H9 (cell line): Measurements from ENCODE around the gene NCMAP. TPM values are rescaled to one million over a fixed set of nuclear protein-coding genes. Genes with fewer than 3 reads are reported as not detected.

Source experiments
- DNase-seq: peaks from one replicate; pipeline ENCODE4 v3.0.0-alpha.2; 2017
- H2AFZ ChIP-seq: one replicate; pipeline ENCODE4 v1.6.1; 2013; ENCODE audit warnings: mild to moderate bottlenecking, low read length, control low read depth, moderate library complexity
- H2AK5ac ChIP-seq: 2 replicates; pipeline ENCODE4 v1.6.1; 2013; ENCODE audit warnings: low read length, control low read depth, mixed read lengths; ENCODE audit not compliant: insufficient read length
- H2BK120ac ChIP-seq: one replicate; pipeline ENCODE4 v1.6.1; 2013; ENCODE audit warnings: low read depth, mild to moderate bottlenecking, low read length, control low read depth, inconsistent platforms; ENCODE audit not compliant: poor library complexity, severe bottlenecking
- H2BK12ac ChIP-seq: 2 replicates; pipeline ENCODE4 v1.6.1; 2013; ENCODE audit warnings: low read length, control low read depth, mixed read lengths, low read depth; ENCODE audit not compliant: insufficient read length
- H2BK15ac ChIP-seq: 2 replicates; pipeline ENCODE4 v1.6.1; 2013; ENCODE audit warnings: low read depth, low read length, control low read depth
- H2BK20ac ChIP-seq: one replicate; pipeline ENCODE4 v1.6.1; 2013; ENCODE audit warnings: low read depth, mild to moderate bottlenecking, low read length, control low read depth, inconsistent platforms; ENCODE audit not compliant: poor library complexity, severe bottlenecking
- H2BK5ac ChIP-seq: 2 replicates; pipeline ENCODE4 v1.6.1; 2013; ENCODE audit warnings: low read length, control low read depth, mixed read lengths; ENCODE audit not compliant: insufficient read length
- H3K14ac ChIP-seq: 2 replicates; pipeline ENCODE4 v1.6.1; 2013; ENCODE audit warnings: low read length, control low read depth; ENCODE audit not compliant: insufficient read depth
- H3K18ac ChIP-seq: 2 replicates; pipeline ENCODE4 v1.6.1; 2013; ENCODE audit warnings: low read depth, mild to moderate bottlenecking, mixed read lengths, low read length, control low read depth; ENCODE audit not compliant: insufficient read length
- H3K23ac ChIP-seq: 2 replicates; pipeline ENCODE4 v1.6.1; 2013; ENCODE audit warnings: low read length, control low read depth, mixed read lengths, low read depth; ENCODE audit not compliant: insufficient read length
- H3K23me2 ChIP-seq: 2 replicates; pipeline ENCODE4 v1.6.1; 2013; ENCODE audit warnings: low read depth, mild to moderate bottlenecking, mixed read lengths, low read length, control low read depth; ENCODE audit not compliant: insufficient read length, poor library complexity, severe bottlenecking
- H3K27ac ChIP-seq: 2 replicates; pipeline ENCODE4 v1.5.1; 2013; ENCODE audit warnings: low read length, control low read depth, mixed read lengths, low read depth; ENCODE audit not compliant: insufficient read length
- H3K27me3 ChIP-seq: 2 replicates; pipeline ENCODE4 v1.6.1; 2013; ENCODE audit warnings: low read length, control low read depth, inconsistent platforms; ENCODE audit not compliant: insufficient read depth
- H3K4ac ChIP-seq: 2 replicates; pipeline ENCODE4 v1.6.1; 2013; ENCODE audit warnings: low read depth, mild to moderate bottlenecking, control low read depth, inconsistent platforms, low read length, moderate library complexity
- H3K4me1 ChIP-seq: 2 replicates; pipeline ENCODE4 v1.6.1; 2013; ENCODE audit warnings: low read length, control low read depth, inconsistent platforms; ENCODE audit not compliant: insufficient read depth
- H3K4me2 ChIP-seq: 2 replicates; pipeline ENCODE4 v1.6.1; 2013; ENCODE audit warnings: low read length, control low read depth, mixed read lengths; ENCODE audit not compliant: insufficient read length, insufficient read depth
- H3K56ac ChIP-seq: 2 replicates; pipeline ENCODE4 v1.6.1; 2013; ENCODE audit warnings: low read depth, mild to moderate bottlenecking, mixed read lengths, low read length, control low read depth; ENCODE audit not compliant: insufficient read length
- H3K79me1 ChIP-seq: 2 replicates; pipeline ENCODE4 v1.6.1; 2013; ENCODE audit warnings: low read depth, mild to moderate bottlenecking, moderate library complexity, low read length, control low read depth, inconsistent platforms; ENCODE audit not compliant: insufficient read depth, poor library complexity, severe bottlenecking
- H3K79me2 ChIP-seq: 2 replicates; pipeline ENCODE4 v1.6.1; 2013; ENCODE audit warnings: low read length, control low read depth, inconsistent platforms; ENCODE audit not compliant: insufficient read depth
- H3K9ac ChIP-seq: 2 replicates; pipeline ENCODE4 v1.6.1; 2013; ENCODE audit warnings: low read length, control low read depth, mixed read lengths; ENCODE audit not compliant: insufficient read length; ENCODE audit errors: extremely low read depth
- H3K9me3 ChIP-seq: one replicate; pipeline ENCODE4 v1.6.1; 2013; ENCODE audit warnings: low read depth, low read length, inconsistent platforms; ENCODE audit not compliant: control insufficient read depth
- H3T11ph ChIP-seq: one replicate; pipeline ENCODE4 v1.6.1; 2013; ENCODE audit warnings: mild to moderate bottlenecking, low read length, control low read depth, inconsistent platforms
- H4K20me1 ChIP-seq: one replicate; pipeline ENCODE4 v1.6.1; 2013; ENCODE audit not compliant: control insufficient read depth, insufficient read length, insufficient read depth
- H4K5ac ChIP-seq: 2 replicates; pipeline ENCODE4 v1.6.1; 2013; ENCODE audit warnings: low read depth, mild to moderate bottlenecking, mixed read lengths, low read length, control low read depth; ENCODE audit not compliant: insufficient read length
- H4K8ac ChIP-seq: replicated peaks from 2 replicates; pipeline ENCODE4 v1.6.1; 2013; ENCODE audit warnings: low read length, control low read depth, mixed read lengths, low read depth; ENCODE audit not compliant: insufficient read length
- H4K91ac ChIP-seq: 2 replicates; pipeline ENCODE4 v1.6.1; 2013; ENCODE audit warnings: low read depth, mild to moderate bottlenecking, moderate library complexity, mixed read lengths, low read length, control low read depth; ENCODE audit not compliant: insufficient read length
- H3K27ac Mint-ChIP-seq, 3 experiments: 2 replicates in 2 of 3; 3 replicates in 1 of 3; pipeline ENCODE4 v1.8.0; 2020 to 2021; ENCODE audit warnings: mixed read lengths in 3 of 3, mild to moderate bottlenecking in 1 of 3, moderate library complexity in 1 of 3
- H3K27me3 Mint-ChIP-seq: 2 replicates; pipeline ENCODE4 v1.8.0; 2021; ENCODE audit warnings: low read depth, mild to moderate bottlenecking, moderate library complexity, mixed read lengths
- H3K36me3 Mint-ChIP-seq, 3 experiments: 2 replicates in 2 of 3; 3 replicates in 1 of 3; pipeline ENCODE4 v1.8.0; 2020 to 2021; ENCODE audit warnings: low read depth in 3 of 3, mixed read lengths in 3 of 3; ENCODE audit not compliant: insufficient read depth in 1 of 3
- H3K4me1 Mint-ChIP-seq, 2 experiments: 2 replicates each; pipeline ENCODE4 v1.8.0; 2020; ENCODE audit warnings: mixed read lengths in 2 of 2
- H3K4me3 Mint-ChIP-seq, 2 experiments: 2 replicates in 1 of 2; 3 replicates in 1 of 2; pipeline ENCODE4 v1.8.0; 2020 to 2021; ENCODE audit warnings: mild to moderate bottlenecking in 2 of 2, mixed read lengths in 2 of 2, moderate library complexity in 1 of 2
- H3K9me3 Mint-ChIP-seq, 2 experiments: 2 replicates in 1 of 2; 3 replicates in 1 of 2; pipeline ENCODE4 v1.8.0; 2020; ENCODE audit warnings: mild to moderate bottlenecking in 2 of 2, mixed read lengths in 2 of 2, moderate library complexity in 1 of 2
- CTCF ChIP-seq: fragments of 200-600 bp; sonication (generic); conservative IDR thresholded peaks from 3 replicates; pipeline ENCODE4 v1.8.0; 2021; ENCODE audit warnings: antibody characterized with exemption, mild to moderate bottlenecking
- WGBS: extraction: QIAGEN DNeasy Blood & Tissue Kit; methylation state at CpG from one replicate; pipeline ENCODE4 v1.1.7; 2013; ENCODE audit warnings: missing lambda C conversion rate, low lambda C conversion rate, mixed read lengths; ENCODE audit not compliant: insufficient read length; ENCODE audit errors: extremely low coverage; 5-methylcytosine and 5-hydroxymethylcytosine counted together
- total RNA-seq: library from RNA; stranded (reverse); gene quantifications from 2 replicates; pipeline ENCODE4 v1.2.1, GENCODE V29; 2021

Gene NCMAP
- total RNA-seq, 1 experiment from 2014 or later, result 0.35 TPM

- H2BK20ac ChIP-seq, result no peak overlapping the region
- no peaks in the 10 kb centered on the region for H3K79me1 ChIP-seq
- Mint-ChIP-seq H3K4me1 (peaks cover 19% of the 10 kb centered on the region in 2 experiments), H3K4me3 (peak overlapping the region; percentile 92 to 96), H3K27ac (peak overlapping the region; percentile 89 to 97 (median 93)), H3K27me3 (no peaks in the 10 kb centered on the region; the same call in 1 of the 2 replicates), H3K36me3 (peaks cover 39 to 50% (median 45%) of the 10 kb centered on the region in 3 experiments; a peak in 6 of 7 replicates), H3K9me3 (no peaks in the 10 kb centered on the region)
- no peak overlapping the region for H3T11ph ChIP-seq
- H3K4me2 ChIP-seq, result peak overlapping the region; percentile 91
- H3K23ac ChIP-seq, result no peak overlapping the region
- H4K91ac ChIP-seq, result no peak overlapping the region
- peaks cover 7% of the 10 kb centered on the region for H3K23me2 ChIP-seq
- peak overlapping the region; percentile 93 for H3K9ac ChIP-seq
- H2BK120ac ChIP-seq, result no peak overlapping the region
- 0 out of 2 replicates have a peak overlapping the region, but pooled peaks have one; percentile 0 for H3K14ac ChIP-seq
- no peak for DNase-seq
- H3K27me3 ChIP-seq, result no peaks in the 10 kb centered on the region
- H3K56ac ChIP-seq, result no peak overlapping the region
- no peaks in the 10 kb centered on the region for H4K20me1 ChIP-seq
- no peaks in the 10 kb centered on the region for H3K4me1 ChIP-seq
- no peak overlapping the region for H2BK15ac ChIP-seq
- no peak overlapping the region for H2BK5ac ChIP-seq
- TF ChIP-seq CTCF, result no peak
- H2BK12ac ChIP-seq, result no peak overlapping the region
- H2AFZ ChIP-seq, result no peak overlapping the region
- peaks cover 27% of the 10 kb centered on the region for H3K79me2 ChIP-seq
- H3K18ac ChIP-seq, result no peak overlapping the region
- no peaks in the 10 kb centered on the region for H3K9me3 ChIP-seq
- H4K5ac ChIP-seq, result no peak overlapping the region
- WGBS, result no CpG with 5 or more reads among the region's 9 CpGs
- H4K8ac ChIP-seq, result no peak overlapping the region
- H3K4ac ChIP-seq, result no peak overlapping the region
- no peak overlapping the region for H3K27ac ChIP-seq
- H2AK5ac ChIP-seq, result no peak overlapping the region
These were observed 88.2 kb downstream of the NCMAP start for GRCh38 chr1:24644100-24644384.
